Measurements from ENCODE around the gene ZNF215. TPM values are rescaled to one million over a fixed set of nuclear protein-coding genes. Genes with fewer than 3 reads are reported as not detected.

Gene ZNF215
- total RNA-seq, 1 experiment from 2014 or later: 4.5 TPM

- ChIA-PET POLR2A (ENCODE audit: unreplicated experiment) (interaction anchor here (0.6 kb wide), 1 partner anchor 307 kb away, joined by 3 read pairs; no protein-coding TSS in a partner anchor), CTCF (interaction anchor here (1.1 kb wide), 1 partner anchor 179 kb away, joined by 4 read pairs; no protein-coding TSS in a partner anchor)
- Histone ChIP-seq H4K20me1 (ENCODE audit: low read length) (no peaks in the 10 kb centered on the region), H3K36me3 (ENCODE audit: low read depth, low read length) (no peaks in the 10 kb centered on the region), H3K4me3 (ENCODE audit: low read length) (no peak overlapping the region), H3K9me3 (ENCODE audit: low read length) (no peaks in the 10 kb centered on the region), H3F3A (ENCODE audit: low read length, unreplicated experiment) (no peaks in the 10 kb centered on the region), H3K9ac (ENCODE audit: low read length) (no peak overlapping the region), H3K4me2 (ENCODE audit: low read length) (no peak overlapping the region), H3K9me2 (replicated peaks; ENCODE audit: low read length) (no peaks in the 10 kb centered on the region), H3K27me3 (ENCODE audit: low read length) (no peaks in the 10 kb centered on the region), H3K79me2 (ENCODE audit: low read length) (no peaks in the 10 kb centered on the region), H2AFZ (ENCODE audit: low read length) (no peak overlapping the region), H3K27ac (ENCODE audit: low read length) (no peak overlapping the region), H3K4me1 (ENCODE audit: insufficient read depth, low read length) (peaks cover 15% of the 10 kb centered on the region)
- DNase-seq: no peak
- ATAC-seq: no peak
- no TSS peak for BruUV-seq (replicated peaks)
- no peak for TF ChIP-seq EZH2 (IDR thresholded peaks at IDR 0.05; ENCODE audit: low read length, unreplicated experiment)
- no peak for TF ChIP-seq CTCF (conservative IDR thresholded peaks at IDR 0.05; ENCODE audit: low read depth, low read length)
- TF ChIP-seq EZH2phosphoT487 (IDR thresholded peaks at IDR 0.05; ENCODE audit: borderline replicate concordance, low read length): no peak
- intact Hi-C loops (cut with micrococcal nuclease): loop anchor here (5.0 kb wide), 1 partner anchor 64 kb away; the partner anchor contains the start of gene ZNF215
These were observed 65.0 kb downstream of the ZNF215 start for GRCh38 chr11:6991227-6991626.

GRCh38 chr11:6992026-6992425, 65.8 kb downstream of the ZNF215 start:
- intact Hi-C loops (cut with micrococcal nuclease): loop anchor here (5.0 kb wide), 1 partner anchor 65 kb away; the partner anchor contains the start of gene ZNF215
- ChIA-PET CTCF (interaction anchor here (1.1 kb wide), 1 partner anchor 179 kb away, joined by 4 read pairs; no protein-coding TSS in a partner anchor), POLR2A (ENCODE audit: unreplicated experiment) (interaction anchor here (0.6 kb wide), 2 partner anchors 146 to 308 kb away, joined by 3 read pairs; partner anchors contain the start of gene OR10A5)
- no peak for DNase-seq
- H3K36me3 ChIP-seq (ENCODE audit: low read depth, low read length): no peaks in the 10 kb centered on the region
- H3F3A ChIP-seq (ENCODE audit: low read length, unreplicated experiment): no peaks in the 10 kb centered on the region
- H3K4me2 ChIP-seq (ENCODE audit: low read length): peak overlapping the region; percentile 58
- no TSS peak for BruUV-seq (replicated peaks)
- no peaks in the 10 kb centered on the region for H3K9me3 ChIP-seq (ENCODE audit: low read length)
- H2AFZ ChIP-seq (ENCODE audit: low read length): no peak overlapping the region
- H3K27ac ChIP-seq (ENCODE audit: low read length): peak overlapping the region; percentile 33; the same call in 1 of the 2 replicates
- H3K9ac ChIP-seq (ENCODE audit: low read length): no peak overlapping the region
- no peak overlapping the region for H3K4me3 ChIP-seq (ENCODE audit: low read length)
- no peak for TF ChIP-seq EZH2 (IDR thresholded peaks at IDR 0.05; ENCODE audit: low read length, unreplicated experiment)
- no peak for TF ChIP-seq EZH2phosphoT487 (IDR thresholded peaks at IDR 0.05; ENCODE audit: borderline replicate concordance, low read length)
- no peak for TF ChIP-seq CTCF (conservative IDR thresholded peaks at IDR 0.05; ENCODE audit: low read depth, low read length)
- no peak for ATAC-seq
- H3K9me2 ChIP-seq (replicated peaks; ENCODE audit: low read length): no peaks in the 10 kb centered on the region
- H3K4me1 ChIP-seq (ENCODE audit: insufficient read depth, low read length): peaks cover 15% of the 10 kb centered on the region
- no peaks in the 10 kb centered on the region for H4K20me1 ChIP-seq (ENCODE audit: low read length)
- H3K27me3 ChIP-seq (ENCODE audit: low read length): no peaks in the 10 kb centered on the region
- H3K79me2 ChIP-seq (ENCODE audit: low read length): no peaks in the 10 kb centered on the region

All from PC-3 (cell line).